Neuron (in vitro differentiated cells): ENCODE data around the gene AFF3.
"Not testable (repeated sequence)": the region's sequence is repeated elsewhere in the genome, so short reads cannot be mapped to it uniquely, and the experiment has no call there.

Source experiments
- H2AFZ ChIP-seq: one replicate; pipeline ENCODE4 v1.6.1; 2013; ENCODE audit warnings: low read depth, mild to moderate bottlenecking, inconsistent platforms, low read length, moderate library complexity
- H3K27me3 ChIP-seq: one replicate; pipeline ENCODE4 v1.6.1; 2013; ENCODE audit warnings: low read length; ENCODE audit not compliant: insufficient read depth
- H3K36me3 ChIP-seq: one replicate; pipeline ENCODE4 v1.6.1; 2013; ENCODE audit warnings: low read length; ENCODE audit not compliant: insufficient read depth
- H3K4me1 ChIP-seq: one replicate; pipeline ENCODE4 v1.6.1; 2013; ENCODE audit warnings: low read length; ENCODE audit not compliant: insufficient read depth
- H3K4me3 ChIP-seq: 2 replicates; pipeline ENCODE4 v1.5.1; 2013; ENCODE audit warnings: mild to moderate bottlenecking, low read length, moderate library complexity
- H3K9me3 ChIP-seq: one replicate; pipeline ENCODE4 v1.6.1; 2013; ENCODE audit warnings: low read length

Gene AFF3

DNA sequence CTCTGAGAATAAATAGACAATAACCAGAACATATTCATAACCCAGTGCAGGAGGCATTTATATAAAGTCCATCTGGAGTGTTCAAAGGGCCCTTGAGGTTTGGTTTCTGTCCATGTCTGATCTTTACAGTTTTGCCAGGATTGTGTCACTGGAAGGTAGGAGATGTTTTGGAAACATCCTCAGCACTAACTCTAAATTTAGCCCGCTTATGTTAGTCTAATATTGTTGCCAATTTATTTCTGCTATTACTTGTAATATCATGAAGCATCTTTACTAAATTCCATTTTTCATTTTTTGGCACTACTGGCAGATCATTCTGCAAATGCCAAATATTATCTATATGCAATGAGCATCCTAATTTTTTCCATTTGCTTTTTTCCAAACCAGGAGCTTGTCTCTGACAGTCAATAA is 630.2 kb downstream of the AFF3 start:
- Histone ChIP-seq H2AFZ (no peak overlapping the region), H3K27me3 (no peaks in the 10 kb centered on the region), H3K4me1 (no peaks in the 10 kb centered on the region), H3K9me3 (no peaks in the 10 kb centered on the region), H3K36me3 (no peaks in the 10 kb centered on the region), H3K4me3 (no peak overlapping the region)

DNA sequence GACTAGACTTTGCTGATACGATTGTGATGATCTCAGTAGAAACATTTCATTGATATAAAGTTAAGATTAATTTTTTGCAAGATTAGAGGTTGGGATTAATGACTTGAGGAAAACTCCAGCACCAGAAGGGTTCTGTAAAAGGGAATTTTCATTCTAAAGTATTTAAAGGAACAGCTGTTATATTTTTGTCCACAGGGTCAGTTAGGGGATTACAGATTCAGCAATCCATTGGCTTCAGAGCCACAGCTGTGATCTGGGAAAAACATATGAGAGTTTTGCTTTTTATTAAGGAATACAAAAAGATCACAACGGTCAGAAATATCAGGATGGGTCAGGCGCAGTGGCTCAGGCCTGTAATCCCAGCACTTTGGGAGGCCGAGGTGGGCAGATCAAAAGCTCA is 633.0 kb downstream of the AFF3 start:
- no peaks in the 10 kb centered on the region for H3K27me3 ChIP-seq
- H3K36me3 ChIP-seq: no peaks in the 10 kb centered on the region
- no peak overlapping the region for H3K4me3 ChIP-seq
- H2AFZ ChIP-seq: no peak overlapping the region
- H3K4me1 ChIP-seq: no peaks in the 10 kb centered on the region
- no peaks in the 10 kb centered on the region for H3K9me3 ChIP-seq

DNA sequence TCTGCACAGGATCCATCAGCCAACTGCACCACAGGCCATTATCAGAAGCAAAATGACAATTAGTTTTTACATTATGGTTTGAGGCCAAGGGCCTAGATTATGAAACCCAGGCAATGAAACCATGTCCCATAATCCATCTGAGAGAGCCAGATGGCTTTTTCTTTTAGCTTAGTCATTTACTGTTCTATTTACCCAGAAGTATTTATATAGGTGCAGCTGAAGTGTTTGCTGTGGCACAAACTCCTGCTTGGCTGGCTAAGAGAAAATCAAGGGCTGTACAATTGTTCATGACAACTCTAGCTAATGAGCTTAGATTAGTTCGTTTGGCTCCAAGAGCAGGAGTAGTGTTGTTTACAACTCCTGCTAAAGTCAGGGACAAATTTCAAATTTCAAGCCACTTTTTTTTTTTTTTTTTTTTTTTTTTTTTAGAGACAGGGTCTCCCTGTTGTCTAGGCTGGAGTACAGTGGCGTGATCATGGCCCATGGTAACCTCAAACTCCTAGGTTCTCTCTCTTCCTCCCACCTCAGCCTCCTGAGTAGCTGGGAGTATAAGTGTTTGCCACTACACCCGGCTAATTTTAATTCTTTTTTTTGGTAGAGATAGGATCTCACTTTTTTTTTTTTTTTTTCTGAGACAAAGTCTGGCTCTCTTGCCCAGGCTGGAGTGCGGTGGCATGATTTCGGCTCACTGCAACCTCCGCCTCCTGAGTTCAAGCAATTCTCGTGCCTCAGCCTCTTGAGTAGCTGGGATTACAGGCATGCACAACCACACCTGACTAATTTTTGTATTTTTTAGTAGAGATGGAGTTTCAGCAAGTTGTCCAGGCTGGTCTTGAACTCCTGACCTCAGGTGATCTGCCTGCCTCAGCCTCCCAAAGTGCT is 634.2 kb downstream of the AFF3 start:
- Histone ChIP-seq H3K36me3 (no peaks in the 10 kb centered on the region), H3K9me3 (no peaks in the 10 kb centered on the region), H3K27me3 (peaks cover 3% of the 10 kb centered on the region), H3K4me1 (no peaks in the 10 kb centered on the region), H3K4me3 (no peak overlapping the region), H2AFZ (no peak overlapping the region)

DNA sequence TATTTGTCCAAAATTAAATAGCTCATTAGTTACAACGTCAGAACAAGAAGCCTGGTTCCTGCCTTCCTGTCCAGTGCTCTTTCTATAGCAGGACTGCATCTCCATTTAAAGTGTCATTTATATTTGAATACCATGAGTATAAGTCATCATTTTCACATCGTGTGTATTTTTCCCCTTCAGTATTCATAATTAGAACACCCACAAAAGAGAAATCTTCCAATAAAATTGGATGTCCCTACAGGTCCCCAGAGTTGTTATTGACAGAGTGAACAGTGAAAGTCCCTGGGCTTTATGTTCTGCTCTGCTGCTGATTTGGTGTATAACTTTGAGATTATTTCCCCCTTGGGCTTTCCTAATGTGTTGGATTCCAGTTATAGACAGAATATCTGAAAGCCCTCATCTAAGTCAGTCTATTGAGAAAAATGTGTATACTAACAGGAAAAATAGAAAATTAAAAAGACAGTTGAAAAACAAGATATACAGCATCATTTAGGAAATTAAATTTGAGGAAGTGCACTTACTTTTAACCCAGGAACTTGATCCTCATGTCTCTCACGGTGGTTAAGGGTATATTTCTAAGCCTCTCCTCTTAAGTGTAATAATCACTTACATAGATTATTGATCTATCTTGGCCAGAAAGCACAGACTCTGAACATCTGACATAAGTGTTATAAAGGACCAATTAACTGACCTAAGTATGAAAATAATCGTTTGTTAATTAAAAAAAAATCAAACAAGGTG is 637.4 kb downstream of the AFF3 start:
- peaks cover 3% of the 10 kb centered on the region for H3K27me3 ChIP-seq
- H3K9me3 ChIP-seq: no peaks in the 10 kb centered on the region
- no peaks in the 10 kb centered on the region for H3K36me3 ChIP-seq
- no peaks in the 10 kb centered on the region for H3K4me1 ChIP-seq
- H2AFZ ChIP-seq: no peak overlapping the region
- H3K4me3 ChIP-seq: no peak overlapping the region

DNA sequence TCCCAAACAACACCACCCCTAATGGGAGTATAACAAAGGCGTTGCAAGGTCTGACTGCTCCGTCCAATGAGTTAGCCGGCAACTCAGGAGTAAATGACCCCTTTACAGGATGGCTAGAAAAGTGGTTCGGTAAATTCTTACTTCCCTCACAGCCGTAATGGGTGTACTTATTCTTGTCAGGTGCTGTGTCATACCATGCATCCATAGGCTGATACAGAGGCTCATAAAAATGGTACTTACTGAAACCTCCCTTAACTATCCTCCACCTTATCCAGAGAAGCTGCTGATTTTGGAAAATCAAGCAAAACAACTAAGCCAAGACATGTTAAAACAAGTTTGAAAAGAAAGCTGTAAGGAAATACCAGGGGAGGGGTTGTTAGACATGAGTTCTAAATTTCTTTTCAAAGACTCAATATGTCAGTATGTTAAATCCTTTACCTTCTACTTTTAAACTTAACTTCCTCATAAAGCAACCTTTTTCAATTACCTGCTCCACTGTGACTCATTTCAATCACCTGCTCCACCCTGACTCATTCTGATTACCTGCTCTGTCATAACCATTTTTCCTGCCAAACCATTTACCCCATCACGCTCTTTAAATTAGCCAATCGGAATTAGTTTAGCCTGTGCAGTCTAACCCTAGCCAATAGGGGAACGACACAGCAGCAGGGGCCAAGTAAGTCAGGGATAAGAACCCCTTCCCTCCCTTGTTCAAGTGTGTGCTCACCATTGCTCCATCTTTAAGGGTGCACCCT is 638.6 kb downstream of the AFF3 start:
- H3K4me1 ChIP-seq, H2AFZ ChIP-seq, H3K27me3 ChIP-seq, H3K36me3 ChIP-seq, H3K9me3 ChIP-seq, H3K4me3 ChIP-seq: not testable (repeated sequence)

DNA sequence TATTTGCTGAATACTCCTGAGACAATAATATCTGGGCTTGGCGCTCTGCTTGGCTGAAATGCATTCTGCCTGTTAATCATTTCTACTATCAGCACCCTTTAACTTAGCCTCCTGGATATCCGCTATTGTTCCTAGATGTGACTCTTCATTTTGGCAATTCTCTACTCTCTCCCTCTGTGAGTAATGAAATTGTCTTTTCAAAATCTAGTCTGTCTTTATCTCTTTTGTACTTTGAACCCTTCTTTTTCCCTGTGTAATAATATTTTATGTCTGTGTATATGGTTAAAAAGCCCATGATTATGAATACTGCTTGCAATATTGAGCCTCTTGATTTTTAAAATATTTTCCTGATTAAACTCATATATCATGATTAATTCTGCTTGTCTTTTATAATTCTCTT is 646.4 kb downstream of the AFF3 start:
- H3K36me3 ChIP-seq: no peaks in the 10 kb centered on the region
- H3K27me3 ChIP-seq: peaks cover 6% of the 10 kb centered on the region
- no peak overlapping the region for H2AFZ ChIP-seq
- no peaks in the 10 kb centered on the region for H3K4me1 ChIP-seq
- no peaks in the 10 kb centered on the region for H3K9me3 ChIP-seq
- H3K4me3 ChIP-seq: no peak overlapping the region
